GM21619 (cell line): ENCODE data around the gene MEGF6.

Experiments
- ATAC-seq: cut with Tn5 transposase; IDR thresholded peaks from one replicate; pipeline ENCODE4 v1.9.1; 2021; ENCODE audit not compliant: unreplicated experiment

MEGF6 gene

DNA sequence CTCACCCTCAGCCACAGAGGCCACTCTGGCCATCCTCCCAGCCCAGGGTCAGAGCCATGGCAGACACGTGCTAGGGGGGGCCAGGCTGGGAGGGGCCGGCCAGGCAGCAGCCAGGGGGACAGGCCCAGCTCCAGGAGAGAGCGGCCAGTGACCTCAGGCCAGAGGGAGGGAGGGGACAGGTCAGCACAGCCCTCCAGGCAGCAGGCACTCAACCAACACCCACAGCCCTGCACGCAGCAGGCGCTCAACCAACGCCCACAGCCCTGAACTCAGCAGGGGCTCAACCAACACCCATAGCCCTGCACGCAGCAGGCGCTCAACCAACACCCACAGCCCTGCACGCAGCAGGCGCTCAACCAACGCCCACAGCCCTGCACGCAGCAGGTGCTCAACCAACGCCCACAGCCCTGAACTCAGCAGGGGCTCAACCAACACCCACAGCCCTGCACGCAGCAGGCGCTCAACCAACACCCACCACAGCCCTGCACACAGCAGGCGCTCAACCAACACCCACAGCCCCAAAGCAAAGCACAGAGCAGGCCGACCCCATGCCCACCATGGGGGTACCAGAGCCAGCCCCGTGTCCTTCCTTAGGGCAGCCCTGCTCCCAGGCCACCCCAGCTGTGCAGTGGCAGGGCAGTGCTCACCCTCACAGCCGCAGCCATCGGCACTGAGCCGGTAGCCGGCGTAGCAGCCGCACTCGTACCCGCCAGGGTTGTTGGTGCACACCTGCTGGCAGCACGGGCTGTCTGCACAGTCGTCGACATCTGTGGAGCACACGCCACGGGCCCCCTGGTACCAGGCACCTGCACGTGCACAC, 101.0 kb downstream of the MEGF6 start:
- ATAC-seq = no peak

DNA sequence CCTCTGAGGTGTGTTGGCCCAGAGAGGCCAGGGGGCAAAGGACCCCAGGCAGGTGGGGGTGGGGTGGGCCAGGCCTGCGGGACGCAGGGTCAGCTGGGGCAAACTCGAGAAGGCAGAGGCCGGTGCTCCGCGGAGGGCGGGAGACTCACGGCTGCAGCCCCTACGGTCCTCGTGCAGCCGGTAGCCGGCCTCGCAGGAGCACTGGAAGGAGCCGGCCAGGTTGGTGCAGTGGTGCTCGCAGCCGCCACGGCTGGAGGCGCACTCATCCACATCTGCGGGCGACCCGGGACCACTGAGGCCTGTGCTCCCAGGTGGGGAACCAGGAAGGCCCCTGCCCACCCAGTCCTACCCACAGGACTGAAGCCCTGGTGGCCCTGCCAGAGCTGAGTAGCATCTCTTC, 101.6 kb downstream of the MEGF6 start:
- ATAC-seq = no peak

DNA sequence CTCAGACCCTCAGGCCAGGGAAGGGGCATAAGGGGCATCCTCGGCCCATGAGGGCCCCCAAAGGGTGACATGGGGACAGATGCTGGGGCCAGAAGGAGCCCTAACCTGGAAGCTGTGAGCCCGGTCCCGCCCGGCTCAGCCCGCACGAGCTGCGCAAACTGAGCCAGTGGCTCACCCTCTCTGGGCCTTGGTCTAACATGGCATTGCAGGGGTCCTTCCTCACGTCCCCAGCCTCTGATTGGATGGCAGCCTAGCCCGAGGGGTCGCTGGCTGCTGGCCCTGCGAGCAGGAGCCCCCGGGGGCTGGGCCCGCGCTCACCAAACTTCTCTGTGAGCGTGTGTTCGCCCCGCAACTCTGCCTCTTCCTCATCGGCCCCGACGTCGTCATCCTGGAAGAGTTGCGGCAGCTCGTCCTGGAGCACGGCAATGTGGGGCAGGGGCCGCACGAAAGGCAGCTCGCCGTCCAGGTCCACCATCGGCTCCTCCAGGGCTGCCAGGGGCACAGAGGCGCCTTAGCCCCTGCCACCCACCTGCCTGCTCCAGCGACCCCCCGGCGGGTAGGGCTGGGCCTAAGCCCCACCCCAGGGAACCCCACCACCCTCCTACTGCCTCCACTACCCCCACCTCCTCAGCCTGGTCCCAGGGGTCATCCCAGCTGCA, 102.4 kb downstream of the MEGF6 start:
- ATAC-seq = no peak

DNA sequence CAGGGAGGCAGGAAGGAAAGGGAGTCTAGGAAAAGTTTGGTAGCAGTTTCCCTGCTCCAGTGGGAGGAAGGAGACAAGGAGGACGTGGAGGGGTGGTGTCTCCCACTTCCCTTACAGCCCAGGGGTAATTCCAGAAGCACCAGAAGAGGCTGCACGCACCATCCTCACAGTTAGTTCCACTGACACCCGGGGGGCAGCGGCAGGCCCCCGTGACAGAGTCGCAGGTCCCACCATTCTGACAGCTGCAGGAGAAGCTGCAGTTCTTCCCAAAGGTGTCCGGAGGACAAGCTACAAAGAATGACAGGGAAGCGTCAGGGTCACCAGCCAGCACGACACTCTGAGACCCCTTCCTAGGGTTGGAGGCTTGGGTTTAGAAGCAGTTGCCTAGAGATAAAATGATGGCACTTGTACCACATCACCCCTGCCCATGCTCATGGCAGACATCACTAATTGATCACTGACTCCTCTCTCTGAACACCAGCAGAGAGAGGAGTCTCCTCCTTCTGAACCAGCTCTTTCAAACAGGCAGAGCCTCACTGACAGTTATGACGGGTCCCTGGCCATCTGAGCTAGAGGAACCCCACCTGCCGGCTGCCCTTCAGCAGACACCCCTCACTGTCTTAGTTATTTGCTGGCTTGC, 103.6 kb downstream of the MEGF6 start:
- no peak for ATAC-seq

DNA sequence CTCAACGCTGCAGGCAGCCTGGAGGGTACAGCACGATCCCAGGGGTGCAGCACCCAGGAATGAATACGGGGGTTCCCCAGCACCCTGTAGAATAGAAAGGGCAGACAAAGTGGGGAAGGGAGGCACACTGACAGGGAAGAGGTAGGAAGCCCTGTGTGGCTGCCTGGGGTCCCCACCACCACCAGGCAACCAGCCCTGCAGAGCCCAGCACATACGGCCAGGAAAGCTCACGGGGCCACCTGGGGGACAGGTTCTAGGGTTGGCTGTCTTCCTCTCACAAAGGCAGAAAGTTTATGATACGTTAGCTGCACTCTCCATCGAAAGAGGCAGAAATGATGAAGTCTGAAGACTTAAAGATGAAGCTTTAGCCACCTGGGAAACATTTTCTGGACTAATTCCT, 104.4 kb downstream of the MEGF6 start:
- ATAC-seq = no peak

DNA sequence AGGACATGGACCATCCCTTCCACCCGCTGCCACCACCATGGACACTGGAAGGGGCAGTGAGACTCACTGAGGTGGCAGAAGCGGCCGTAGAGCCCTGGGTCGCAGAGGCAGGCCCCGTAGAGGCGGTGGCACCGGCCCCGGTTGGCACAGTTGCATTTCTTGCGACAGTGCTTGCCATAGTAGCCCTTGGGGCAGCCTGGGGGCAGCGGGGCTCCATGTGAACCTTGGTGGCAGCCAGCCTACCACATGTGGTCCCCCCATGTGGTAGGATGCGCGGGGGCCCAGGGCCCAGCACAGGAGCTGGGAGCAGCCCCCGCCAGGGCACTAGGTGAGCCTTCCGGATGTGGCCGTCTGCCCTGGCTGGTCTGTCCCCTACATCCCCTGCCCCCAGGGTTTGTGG, 105.3 kb downstream of the MEGF6 start:
- no peak for ATAC-seq

DNA sequence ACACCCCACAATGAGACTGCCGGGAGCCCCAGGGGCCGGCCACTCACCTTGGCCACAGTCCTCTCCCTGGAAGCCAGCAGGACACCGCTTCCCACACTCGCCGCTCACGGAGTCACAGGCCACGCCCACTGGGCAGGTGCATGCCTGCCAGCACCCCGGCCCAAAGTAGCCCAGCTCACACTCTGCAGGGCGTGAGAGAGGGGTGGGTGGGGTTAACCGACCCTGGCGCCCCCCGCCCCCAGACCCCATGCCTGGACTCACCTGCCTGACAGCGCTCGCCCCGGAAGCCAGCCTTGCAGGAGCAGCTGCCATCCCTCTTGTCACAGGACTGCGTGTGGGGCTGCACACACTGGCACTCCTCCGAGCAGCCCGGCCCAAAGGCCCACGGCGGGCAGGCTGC, 106.1 kb downstream of the MEGF6 start:
- ATAC-seq = no peak

DNA sequence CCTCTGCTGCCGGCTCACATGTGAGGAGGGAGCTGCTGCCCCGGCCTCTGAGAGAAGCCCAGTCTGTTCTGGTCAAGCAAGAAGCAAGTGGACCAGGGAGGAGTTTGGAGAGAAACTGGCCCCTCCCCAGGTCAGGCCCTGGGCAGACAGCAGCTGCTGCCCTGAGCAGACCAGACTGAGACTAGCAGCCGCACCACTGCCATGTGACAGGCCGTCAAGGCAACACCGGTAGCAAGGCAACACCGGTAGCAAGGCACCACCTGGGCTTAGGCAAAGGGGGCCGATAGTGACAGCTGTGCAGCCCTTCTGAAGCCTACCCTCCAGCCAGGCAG, 106.5 kb downstream of the MEGF6 start:
- no peak for ATAC-seq

DNA sequence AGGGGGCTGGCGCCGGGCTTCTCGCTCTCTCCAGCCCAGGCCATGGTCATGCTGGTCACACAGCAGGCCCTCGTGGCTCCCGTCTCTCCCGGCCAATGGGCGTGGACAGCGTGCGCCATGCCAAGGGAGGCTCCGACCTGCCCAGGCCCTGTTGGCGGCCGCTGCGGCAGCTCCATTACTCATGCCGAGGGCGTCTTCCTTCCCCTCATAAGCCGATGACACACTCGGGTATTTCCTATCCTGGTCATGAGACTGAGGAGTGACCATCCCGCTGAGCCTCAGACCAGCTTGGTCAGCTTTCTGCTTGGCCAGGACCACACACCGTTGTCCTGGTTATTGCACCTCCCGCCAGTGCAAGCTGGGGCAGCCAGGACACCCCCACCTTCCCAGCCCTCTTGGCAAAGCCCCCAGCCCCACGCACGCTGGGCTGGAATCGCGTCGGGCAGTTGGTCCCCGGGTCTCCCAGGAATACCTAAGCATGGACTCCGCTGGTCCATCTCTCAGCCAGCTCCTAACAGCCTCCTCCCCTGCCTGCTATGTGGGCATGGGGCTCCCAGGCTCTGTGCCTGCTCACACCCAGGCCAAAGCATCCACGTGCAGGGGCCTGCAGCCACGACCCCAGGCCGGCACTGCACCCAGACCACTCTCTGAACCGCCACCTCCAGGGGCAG, 107.0 kb downstream of the MEGF6 start:
- ATAC-seq = no peak

DNA sequence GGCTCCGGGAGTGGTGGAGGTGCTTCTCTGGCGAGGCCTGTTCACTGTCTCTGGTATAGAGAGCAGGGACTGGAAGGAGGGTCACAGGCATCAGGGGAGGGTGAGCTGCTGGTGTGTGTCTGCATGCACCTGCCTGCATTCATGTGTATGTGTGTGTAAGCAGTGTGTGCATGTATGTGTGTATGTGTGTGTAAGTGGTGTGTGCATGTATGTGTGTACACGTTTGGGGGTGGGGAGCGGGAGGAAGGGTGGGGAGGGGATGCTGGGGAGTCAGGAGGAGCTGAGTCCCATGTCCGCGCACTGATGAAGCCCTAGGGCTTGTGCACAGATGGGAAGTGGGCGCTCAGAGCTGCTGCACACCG, 107.8 kb downstream of the MEGF6 start:
- no peak for ATAC-seq

DNA sequence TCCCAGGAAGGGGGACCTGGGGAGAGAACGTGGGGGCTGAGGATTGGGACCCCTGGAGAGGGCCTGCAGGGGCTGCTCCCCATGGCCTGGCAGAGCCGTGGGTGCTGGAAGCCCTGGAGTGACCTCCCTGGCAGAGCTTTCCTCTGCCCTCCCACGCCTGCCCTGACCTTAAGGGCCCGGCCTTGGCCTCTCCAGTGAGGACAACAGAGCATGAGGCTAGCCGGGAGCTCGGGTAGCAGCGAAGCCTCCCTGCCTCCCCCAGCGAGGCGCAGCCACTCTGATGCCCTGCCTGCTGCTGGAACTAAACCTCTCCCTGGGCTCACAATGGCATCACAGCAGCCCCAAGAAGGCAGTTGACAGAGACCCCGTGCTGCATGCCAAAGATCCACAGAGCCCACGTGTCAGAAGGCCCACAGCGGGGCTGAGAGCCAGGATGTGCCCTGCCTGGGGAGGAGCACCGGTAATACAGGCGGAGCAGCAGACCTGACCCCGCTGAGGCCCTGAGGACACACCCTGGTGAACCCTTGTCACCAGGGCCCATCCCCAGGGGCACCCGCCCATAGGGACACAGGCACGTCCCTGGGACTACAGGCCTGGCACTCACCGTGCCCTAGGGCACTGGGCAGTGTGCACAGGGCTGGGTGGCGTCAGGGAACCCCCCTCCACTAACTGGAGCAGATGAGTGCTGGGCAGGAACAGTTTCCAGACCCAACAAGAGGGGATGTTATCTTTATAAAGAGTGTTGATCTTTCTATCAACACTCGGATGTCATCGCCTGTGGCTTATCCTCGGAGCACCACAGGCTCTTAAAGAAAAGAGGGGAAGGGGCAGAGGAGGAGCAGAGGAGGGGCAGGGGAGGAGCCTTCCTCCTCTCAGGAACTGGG, 108.4 kb downstream of the MEGF6 start:
- no peak for ATAC-seq

DNA sequence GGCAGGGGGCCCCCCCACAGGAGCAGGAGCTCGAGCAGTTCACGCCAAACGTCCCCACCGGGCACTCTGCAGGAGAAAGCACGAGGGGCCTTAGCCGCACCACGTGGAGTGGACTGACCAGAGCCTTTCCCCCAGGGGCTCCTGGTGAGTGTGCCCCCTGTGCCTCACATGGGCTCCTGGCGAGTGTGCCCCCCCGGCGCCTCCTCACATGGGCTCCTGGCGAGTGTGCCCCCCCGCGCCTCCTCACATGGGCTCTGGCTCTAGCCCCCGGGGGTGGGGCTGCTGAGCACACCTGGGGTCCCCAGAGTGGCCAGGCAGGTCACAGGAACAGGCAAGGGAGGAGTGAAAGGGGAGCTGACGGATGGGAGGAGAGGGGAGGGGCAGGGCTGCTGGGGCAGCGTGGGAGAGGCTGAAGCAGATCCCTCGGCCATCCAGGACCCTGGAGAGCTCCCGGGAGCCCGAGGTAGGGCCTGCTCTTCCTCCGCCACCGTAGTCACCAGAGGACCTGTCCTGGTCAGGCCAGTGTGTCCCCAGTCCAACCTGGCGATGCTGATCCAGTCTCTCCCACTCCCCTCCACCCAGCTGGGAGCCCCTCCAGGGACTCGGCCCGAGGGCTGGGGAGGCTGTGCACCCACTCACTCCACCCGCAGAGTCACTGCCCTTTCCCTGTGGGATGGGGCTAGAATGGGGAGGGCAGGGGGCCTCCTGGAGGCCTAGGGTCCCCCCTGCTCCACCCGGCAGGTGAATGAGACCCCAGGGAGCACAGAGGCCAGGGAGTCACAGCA, 109.3 kb downstream of the MEGF6 start:
- no peak for ATAC-seq

DNA sequence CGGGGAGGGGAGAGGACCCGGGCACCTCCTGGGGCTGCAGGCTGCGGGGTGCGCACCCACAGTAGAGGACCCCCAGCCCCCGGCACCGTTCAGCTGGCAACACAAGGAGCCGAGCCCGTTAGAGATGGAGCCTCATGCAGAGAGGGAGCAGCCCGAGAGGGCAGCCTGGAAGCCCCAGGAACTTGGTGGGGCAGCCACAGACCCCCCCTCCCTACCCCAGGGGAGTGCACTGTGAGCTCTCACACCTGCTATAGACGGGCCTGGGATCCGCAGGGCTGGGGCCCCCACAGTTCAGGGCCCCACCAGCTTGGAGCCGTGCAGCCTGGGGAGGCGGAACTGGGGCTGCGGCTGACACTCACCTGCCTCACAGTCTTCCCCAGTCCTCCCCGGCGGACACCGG, 109.9 kb downstream of the MEGF6 start:
- ATAC-seq = no peak

DNA sequence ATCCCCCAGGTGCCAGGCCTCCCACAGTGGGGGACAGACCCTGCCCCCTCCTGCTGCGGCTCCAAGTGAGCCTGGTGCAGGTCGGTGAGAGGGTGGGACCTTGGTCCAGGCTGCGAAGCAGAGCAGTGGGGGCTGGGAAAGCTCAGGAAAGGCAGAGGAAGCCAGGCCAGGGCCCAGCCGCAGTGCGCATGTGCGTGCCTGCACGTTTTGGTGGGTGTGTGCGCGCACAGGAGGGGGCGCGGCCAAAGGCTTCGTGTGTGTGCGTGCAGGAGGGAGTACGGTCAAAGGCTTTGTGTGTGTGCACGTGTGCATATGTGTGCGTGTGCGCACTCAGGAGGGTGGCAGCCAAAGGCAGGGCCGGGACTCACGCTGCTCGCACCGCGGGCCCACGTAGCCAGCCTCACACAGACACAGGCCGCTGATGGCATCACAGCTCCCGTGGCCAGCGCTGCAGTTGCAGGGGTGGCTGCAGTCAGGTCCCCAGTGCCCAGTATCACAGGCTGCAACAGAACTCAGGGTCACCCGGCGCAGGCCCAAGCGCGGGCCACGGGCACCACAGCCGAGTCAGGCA, 111.0 kb downstream of the MEGF6 start:
- ATAC-seq = no peak

DNA sequence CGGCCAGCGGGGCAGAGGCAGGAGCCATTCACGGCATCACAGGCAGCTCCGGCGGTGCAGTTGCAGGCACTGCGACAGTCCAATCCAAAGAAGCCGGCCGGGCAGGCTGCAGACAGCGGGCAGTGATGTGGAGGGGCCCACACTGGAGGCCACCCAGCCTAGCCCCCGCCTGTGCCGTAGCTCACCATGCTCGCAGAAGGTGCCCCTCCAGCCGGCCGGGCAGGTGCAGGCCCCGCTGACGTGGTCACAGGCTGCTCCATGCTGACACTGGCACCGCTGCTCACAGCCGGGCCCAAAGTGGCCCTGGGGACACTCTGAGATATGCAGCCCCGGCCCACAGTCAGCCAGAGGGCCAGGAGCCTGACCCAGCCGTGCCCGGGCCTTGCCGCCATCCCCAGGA, 111.7 kb downstream of the MEGF6 start:
- no peak for ATAC-seq

DNA sequence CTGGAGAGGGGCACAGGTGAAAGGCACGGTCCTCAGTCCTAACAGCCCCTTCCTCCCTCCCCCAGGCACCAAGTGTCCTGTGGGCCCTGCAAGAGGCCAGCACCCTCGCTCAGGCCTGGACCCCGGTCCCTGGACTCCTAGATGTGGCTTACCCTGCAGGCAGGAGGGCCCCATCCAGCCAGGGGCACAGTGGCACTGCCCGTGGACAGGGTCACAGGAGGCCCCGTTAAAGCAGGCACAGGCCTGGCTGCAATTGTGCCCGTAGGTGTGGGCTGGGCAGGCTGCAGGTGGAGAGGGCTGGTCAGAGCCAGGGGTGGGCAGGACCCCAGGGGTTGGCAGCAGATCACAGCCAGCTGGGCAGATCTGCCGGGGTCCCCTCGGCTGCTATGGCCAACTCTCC, 112.3 kb downstream of the MEGF6 start:
- ATAC-seq = no peak

DNA sequence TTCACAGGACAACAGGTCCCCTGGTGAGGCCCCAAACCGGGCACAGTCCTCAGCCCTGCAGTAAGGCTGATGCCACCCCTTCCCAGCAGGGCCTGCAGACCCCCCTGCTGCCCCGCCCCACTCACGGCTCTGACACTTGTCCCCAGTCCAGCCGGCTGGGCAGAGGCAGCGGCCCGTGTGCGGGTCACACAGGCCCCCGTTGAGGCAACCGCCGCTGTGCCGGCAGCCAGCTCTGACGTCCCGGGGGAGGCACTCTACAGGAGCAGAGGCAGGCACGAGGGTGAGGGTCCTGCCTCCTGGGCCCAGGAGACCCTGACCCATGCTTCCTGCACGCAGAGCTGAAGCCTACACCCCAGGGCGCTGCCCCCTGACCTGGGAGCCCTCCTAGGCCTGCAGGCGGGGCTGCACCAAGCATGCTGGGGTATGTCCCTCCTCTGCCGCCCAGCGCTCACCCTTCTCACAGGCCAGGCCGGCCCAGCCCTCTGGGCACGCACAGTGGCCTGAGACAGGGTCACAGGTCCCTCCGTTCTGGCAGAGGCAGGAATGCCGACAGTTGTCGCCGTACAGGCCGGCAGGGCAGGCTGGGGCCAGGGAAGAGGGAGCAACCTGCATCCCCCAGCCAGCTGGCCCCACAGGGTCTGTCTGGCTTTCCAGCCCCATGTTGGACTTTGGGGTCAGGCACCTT, 112.9 kb downstream of the MEGF6 start:
- ATAC-seq = no peak

DNA sequence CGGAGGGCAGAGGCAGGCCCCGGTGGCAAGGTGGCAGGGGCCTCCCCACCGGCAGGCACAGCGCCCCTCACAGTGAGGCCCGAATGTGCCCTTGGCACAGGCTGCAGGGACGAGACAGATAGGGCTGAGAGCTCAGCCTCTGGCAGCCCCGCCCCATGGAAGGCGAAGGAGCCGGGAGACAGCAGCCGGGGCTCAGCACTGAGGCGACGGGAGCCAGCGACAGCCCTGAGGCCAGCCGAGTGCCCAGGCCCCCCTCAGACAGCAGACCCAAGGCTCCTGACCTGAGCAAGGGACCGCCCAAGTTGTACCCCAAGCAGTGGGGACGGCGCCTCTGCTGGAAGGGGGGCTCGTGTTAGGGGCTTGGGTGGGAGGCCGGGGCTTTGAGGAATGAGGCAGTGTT, 113.8 kb downstream of the MEGF6 start:
- no peak for ATAC-seq

DNA sequence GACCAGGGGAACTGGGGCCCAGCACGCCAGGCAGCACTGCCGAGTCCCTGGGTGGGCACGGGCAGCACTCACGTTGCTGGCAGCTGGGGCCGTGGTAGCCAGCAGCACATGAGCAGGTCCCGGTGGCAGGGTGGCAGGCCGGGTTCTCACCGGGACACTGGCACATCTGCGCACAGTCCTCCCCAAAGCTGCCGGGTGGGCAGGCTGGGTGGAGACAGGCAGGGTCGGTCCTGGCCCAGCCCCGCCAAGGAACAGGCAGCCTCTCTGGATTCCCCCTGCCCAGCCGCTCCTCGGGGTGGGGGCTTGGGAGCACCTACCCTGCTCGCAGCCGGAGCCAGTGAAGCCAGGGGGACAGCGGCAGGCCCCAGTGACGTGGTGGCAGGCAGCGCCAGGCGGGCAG, 114.4 kb downstream of the MEGF6 start:
- no peak for ATAC-seq
